ENCODE measurements around the gene TSC22D3.

DNA sequence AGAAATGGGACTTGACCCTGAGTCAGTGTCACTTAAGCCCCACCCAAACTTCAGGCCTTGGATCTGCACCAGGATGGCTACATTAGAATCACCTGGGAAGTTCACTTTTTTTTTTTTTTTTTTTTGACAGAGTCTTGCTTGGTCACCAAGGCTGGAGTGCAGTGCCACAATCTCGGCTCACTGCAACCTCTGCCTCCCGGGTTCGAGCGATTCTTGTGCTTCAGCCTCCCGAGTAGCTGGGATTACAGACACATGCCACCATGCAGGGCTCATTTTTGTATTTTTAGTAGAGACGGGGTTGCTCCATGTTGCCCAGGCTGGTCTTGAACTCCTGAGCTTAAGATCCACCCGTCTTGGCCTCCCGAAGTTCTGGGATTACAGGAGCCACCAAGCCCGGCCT is 4.9 kb upstream of the TSC22D3 start:
- no peak for TF ChIP-seq CTCF (IDR thresholded peaks at IDR 0.05; ENCODE audit: borderline replicate concordance, extremely low read depth, low read length, poor library complexity, severe bottlenecking)
- no peak for TF ChIP-seq EZH2 (IDR thresholded peaks at IDR 0.05; ENCODE audit: borderline replicate concordance, low read depth, low read length, severe bottlenecking)
